Measurements from ENCODE around the gene ASTN2. TPM values are rescaled to one million over a fixed set of nuclear protein-coding genes. Genes with fewer than 3 reads are reported as not detected.

Gene ASTN2
- total and polyA plus RNA-seq, 2 experiments from 2014 or later: 7.0 to 24.6 TPM

DNA sequence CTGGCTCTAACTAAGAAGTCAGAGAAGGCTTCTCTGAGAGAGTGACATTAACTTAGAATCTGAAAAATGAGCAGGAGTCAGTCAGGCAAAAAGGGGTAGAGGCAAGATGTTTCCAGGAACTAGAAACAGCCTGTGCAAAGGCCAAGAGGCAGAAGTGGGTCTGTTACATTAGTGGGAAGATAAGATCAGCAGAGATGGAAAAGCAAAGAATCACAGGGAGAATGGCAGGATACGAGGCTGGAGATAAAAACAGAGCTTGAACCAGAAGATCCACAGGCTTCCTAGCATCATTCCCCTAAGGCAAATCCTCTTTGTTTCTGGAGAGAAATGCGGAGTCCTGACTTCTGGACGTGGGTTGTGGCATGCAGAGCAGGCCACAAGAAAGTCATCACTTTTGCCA is 27.4 kb downstream of the ASTN2 start (continued):
- TF ChIP-seq, protein P1, sequence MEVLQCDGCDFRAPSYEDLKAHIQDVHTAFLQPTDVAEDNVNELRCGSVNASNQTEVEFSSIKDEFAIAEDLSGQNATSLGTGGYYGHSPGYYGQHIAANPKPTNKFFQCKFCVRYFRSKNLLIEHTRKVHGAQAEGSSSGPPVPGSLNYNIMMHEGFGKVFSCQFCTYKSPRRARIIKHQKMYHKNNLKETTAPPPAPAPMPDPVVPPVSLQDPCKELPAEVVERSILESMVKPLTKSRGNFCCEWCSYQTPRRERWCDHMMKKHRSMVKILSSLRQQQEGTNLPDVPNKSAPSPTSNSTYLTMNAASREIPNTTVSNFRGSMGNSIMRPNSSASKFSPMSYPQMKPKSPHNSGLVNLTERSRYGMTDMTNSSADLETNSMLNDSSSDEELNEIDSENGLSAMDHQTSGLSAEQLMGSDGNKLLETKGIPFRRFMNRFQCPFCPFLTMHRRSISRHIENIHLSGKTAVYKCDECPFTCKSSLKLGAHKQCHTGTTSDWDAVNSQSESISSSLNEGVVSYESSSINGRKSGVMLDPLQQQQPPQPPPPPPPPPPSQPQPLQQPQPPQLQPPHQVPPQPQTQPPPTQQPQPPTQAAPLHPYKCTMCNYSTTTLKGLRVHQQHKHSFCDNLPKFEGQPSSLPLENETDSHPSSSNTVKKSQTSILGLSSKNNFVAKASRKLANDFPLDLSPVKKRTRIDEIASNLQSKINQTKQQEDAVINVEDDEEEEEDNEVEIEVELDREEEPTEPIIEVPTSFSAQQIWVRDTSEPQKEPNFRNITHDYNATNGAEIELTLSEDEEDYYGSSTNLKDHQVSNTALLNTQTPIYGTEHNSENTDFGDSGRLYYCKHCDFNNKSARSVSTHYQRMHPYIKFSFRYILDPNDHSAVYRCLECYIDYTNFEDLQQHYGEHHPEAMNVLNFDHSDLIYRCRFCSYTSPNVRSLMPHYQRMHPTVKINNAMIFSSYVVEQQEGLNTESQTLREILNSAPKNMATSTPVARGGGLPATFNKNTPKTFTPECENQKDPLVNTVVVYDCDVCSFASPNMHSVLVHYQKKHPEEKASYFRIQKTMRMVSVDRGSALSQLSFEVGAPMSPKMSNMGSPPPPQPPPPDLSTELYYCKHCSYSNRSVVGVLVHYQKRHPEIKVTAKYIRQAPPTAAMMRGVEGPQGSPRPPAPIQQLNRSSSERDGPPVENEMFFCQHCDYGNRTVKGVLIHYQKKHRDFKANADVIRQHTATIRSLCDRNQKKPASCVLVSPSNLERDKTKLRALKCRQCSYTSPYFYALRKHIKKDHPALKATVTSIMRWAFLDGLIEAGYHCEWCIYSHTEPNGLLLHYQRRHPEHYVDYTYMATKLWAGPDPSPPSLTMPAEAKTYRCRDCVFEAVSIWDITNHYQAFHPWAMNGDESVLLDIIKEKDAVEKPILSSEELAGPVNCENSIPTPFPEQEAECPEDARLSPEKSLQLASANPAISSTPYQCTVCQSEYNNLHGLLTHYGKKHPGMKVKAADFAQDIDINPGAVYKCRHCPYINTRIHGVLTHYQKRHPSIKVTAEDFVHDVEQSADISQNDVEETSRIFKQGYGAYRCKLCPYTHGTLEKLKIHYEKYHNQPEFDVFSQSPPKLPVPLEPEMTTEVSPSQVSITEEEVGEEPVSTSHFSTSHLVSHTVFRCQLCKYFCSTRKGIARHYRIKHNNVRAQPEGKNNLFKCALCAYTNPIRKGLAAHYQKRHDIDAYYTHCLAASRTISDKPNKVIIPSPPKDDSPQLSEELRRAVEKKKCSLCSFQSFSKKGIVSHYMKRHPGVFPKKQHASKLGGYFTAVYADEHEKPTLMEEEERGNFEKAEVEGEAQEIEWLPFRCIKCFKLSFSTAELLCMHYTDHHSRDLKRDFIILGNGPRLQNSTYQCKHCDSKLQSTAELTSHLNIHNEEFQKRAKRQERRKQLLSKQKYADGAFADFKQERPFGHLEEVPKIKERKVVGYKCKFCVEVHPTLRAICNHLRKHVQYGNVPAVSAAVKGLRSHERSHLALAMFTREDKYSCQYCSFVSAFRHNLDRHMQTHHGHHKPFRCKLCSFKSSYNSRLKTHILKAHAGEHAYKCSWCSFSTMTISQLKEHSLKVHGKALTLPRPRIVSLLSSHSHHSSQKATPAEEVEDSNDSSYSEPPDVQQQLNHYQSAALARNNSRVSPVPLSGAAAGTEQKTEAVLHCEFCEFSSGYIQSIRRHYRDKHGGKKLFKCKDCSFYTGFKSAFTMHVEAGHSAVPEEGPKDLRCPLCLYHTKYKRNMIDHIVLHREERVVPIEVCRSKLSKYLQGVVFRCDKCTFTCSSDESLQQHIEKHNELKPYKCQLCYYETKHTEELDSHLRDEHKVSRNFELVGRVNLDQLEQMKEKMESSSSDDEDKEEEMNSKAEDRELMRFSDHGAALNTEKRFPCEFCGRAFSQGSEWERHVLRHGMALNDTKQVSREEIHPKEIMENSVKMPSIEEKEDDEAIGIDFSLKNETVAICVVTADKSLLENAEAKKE (CRISPR knock-in tag; IDR thresholded peaks at IDR 0.05): no peak
- TF ChIP-seq ZNF114 (CRISPR knock-in tag; IDR thresholded peaks at IDR 0.05) (no peak), POLR2AphosphoS5 (IDR thresholded peaks at IDR 0.05; ENCODE audit: low read depth) (no peak), NANOG (IDR thresholded peaks at IDR 0.05; ENCODE audit: borderline replicate concordance) (no peak), EZH2phosphoT487 (IDR thresholded peaks at IDR 0.05; ENCODE audit: unreplicated experiment) (no peak), JUNB (IDR thresholded peaks at IDR 0.05; ENCODE audit: unreplicated experiment) (no peak), ZNF331 (CRISPR knock-in tag; IDR thresholded peaks at IDR 0.05; ENCODE audit: low read depth) (no peak)
- TF ChIP-seq, protein P2, sequence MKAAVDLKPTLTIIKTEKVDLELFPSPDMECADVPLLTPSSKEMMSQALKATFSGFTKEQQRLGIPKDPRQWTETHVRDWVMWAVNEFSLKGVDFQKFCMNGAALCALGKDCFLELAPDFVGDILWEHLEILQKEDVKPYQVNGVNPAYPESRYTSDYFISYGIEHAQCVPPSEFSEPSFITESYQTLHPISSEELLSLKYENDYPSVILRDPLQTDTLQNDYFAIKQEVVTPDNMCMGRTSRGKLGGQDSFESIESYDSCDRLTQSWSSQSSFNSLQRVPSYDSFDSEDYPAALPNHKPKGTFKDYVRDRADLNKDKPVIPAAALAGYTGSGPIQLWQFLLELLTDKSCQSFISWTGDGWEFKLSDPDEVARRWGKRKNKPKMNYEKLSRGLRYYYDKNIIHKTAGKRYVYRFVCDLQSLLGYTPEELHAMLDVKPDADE (IDR thresholded peaks at IDR 0.05): no peak

DNA sequence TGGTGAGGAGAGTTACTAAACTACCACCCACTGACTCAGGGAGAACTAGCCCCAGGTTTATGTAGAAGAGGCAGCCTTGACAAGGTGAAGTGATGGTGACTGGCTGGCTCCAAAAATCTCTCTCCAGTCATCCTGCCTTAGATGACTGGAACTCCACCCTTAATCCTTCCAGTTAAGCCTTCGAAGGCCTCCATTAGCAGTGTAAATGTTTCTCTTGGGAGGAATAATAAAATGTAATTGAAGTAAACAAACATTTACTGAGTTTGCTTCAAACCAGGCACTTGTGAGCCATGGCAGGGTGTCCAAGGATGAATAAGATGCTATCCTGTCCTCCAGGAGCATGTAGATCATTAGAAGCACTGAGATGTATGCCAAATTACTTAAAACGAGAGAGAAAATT is 35.5 kb downstream of the ASTN2 start:
- Mint-ChIP-seq H3K4me3 (no peak overlapping the region), H3K9me3 (no peaks in the 10 kb centered on the region)
- H4K20me1 ChIP-seq (replicated peaks; ENCODE audit: insufficient read depth): no peaks in the 10 kb centered on the region

More for the DNA sequence above, 35.5 kb downstream of the ASTN2 start:
- no peak for TF ChIP-seq POLR2AphosphoS5 (IDR thresholded peaks at IDR 0.05; ENCODE audit: low read depth)
- no peak for TF ChIP-seq ZNF114 (CRISPR knock-in tag; IDR thresholded peaks at IDR 0.05)
- TF ChIP-seq NANOG (IDR thresholded peaks at IDR 0.05; ENCODE audit: borderline replicate concordance): no peak
- TF ChIP-seq, protein P2 (IDR thresholded peaks at IDR 0.05): no peak
- Histone ChIP-seq H3K9me2 (ENCODE audit: insufficient read depth) (0 out of 2 replicates have a peak, but pooled peaks cover 8% of the 10 kb centered on the region), H3K4me2 (no peak overlapping the region), H3K4me3 (no peak overlapping the region), H3F3A (replicated peaks; ENCODE audit: low read depth) (no peaks in the 10 kb centered on the region), H3K79me2 (replicated peaks; ENCODE audit: insufficient read depth) (0 out of 2 replicates have a peak, but pooled peaks cover 2% of the 10 kb centered on the region), H3K4me1 (ENCODE audit: insufficient read depth) (peaks cover 18% of the 10 kb centered on the region), H3K27me3 (ENCODE audit: insufficient read depth) (no peaks in the 10 kb centered on the region), H3K27ac (ENCODE audit: low read depth) (no peak overlapping the region), H3K36me3 (ENCODE audit: insufficient read depth) (no peaks in the 10 kb centered on the region), H2AFZ (no peak overlapping the region)
- Mint-ChIP-seq H3K27me3 (ENCODE audit: insufficient read depth, low read depth, poor library complexity) (peaks cover 6% of the 10 kb centered on the region), H3K36me3 (ENCODE audit: low read depth) (no peaks in the 10 kb centered on the region; the same call in 2 of the 3 replicates), H3K4me1 (peaks cover 13% of the 10 kb centered on the region), H3K27ac (no peak overlapping the region)
- no peak for DNase-seq (ENCODE audit: low spot score)
- ATAC-seq: no peak

All from GM23338 (cell line).